Activated CD4-positive, alpha-beta T cell treated with anti-CD3 and anti-CD28 coated beads, Interleukin-2, amount 50 U/mL, for 1 hour (primary cell): ENCODE data around the gene CCL16.

ENCODE experiments used
- DNase-seq: peaks from one replicate; pipeline ENCODE4 v3.0.0-alpha.2; 2020

The CCL16 gene

DNA sequence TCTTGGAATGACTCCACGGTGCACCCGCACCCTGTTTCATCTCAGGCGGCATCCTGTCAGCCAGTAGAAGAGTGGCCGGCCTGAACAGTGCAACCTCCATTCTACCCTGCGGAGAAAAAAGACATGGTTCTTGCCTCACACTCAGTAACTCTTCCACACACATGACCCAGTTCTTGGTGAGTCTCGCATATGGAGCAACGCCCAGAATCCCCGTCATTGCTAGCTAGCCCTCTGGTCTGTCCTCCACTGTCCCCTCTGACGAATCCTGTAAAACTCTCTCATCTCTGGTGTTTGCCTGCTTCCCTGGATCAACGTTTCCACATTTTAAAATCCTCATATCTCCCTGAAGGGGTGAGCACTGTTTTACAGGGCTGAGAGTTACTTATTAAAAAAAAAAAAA is 46.5 kb downstream of the CCL16 start:
- DNase-seq: no peak

GRCh38 chr17:35932586-35932985 is 48.7 kb downstream of the CCL16 start:
- DNase-seq: no peak

DNA sequence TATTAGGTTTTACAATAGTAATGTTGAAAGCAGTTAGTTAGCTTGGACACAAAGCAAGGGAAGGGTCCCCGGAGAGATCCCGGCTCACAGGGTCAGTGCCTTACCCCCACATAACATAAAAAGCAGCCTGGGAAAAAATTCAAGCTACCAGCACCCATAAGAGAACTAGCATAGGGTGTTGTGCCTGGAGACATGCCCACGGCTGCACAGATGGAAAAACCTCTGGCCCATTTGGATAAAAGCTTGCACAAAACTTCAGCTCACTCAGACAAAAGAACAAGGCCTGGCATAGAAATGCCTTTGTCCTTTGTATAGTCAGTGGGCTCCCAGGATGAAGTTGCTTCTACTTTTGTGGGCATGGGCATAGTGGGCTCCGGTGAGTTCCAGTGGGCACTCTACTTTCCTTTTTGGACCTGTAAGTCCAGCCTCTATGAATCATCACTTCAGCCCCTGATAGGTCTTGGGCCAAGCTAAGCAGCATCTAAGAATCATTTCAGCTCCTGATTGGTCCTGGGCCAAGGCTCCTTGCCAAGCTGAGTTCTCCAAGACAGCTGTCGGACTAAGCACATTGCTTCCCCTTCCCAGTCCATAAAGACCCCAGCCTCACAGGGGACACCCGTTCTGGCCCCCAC is 49.4 kb downstream of the CCL16 start:
- DNase-seq: no peak

DNA sequence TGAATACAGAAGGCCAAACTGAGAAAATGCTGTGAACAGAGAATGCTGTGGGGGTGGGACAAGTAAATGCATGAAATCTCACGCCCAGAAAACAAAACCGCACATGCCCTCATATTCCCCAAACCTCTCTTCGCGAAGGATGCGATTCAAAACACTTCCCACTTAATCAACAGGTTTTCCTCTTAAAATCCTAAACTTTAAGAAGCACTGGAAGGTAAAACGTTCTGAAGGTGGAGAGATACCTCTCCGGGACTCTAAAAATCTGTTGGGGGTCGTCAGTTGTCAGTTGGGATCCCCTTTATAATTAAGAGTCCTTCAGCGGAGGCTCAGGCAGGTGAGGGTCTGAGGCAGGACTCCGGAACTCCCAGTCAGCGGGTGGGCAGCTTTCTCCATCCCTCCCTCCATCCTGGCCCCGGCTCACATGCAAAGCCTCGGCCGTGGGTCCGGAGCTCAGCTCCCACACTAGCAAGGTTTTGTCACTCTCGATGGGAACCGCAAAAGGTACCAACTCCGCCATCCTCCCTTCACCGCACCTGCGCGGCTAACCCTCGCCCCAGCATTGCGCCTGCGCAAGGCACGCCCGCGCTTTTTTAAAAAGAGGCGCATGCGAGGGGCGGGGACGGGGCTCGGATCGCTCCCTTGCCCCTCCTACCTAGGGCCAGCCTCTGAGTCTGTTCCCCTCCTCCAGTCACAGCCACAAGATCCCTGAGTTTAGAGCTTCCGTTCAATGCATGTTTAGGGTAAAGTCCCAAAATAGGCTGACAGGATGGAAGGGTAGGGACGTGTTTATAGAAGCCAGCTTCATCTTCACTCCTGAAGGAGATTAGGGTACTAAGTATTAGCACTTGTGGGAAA is 50.9 kb downstream of the CCL16 start, which contains the start of gene RDM1:
TSS of gene RDM1 (minus strand) at position 563 of the 855 bp plus-strand sequence. CDS start at position 517, 46 bp downstream.
- DNase-seq: peak; percentile 61

DNA sequence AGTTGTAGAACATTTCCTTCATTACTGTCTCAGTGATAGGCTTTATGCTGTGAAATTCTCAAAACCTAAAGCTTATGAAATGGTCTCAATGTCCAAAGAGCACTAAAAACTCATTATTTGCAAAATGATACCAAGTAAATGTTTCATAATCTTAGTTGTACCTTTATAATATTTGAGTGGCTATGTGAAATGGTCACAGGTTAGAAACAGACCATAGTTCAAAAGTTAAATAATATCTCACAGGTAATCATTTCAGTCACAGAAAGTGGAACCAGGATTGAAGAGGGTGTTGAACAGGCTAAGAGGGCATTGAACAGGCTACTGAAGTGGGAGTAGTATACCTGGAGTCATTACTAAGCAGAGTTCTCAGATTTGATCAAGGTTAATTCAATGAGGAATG is 53.6 kb downstream of the CCL16 start:
- DNase-seq: no peak
